GM18511 (cell line): Measurements from ENCODE around the gene PLSCR2.
"Not testable (repeated sequence)": the region's sequence is repeated elsewhere in the genome, so short reads cannot be mapped to it uniquely, and the experiment has no call there.

Experiments used
- ATAC-seq: cut with Tn5 transposase; IDR thresholded peaks from one replicate; pipeline ENCODE4 v1.9.1; 2021; ENCODE audit warnings: mild to moderate bottlenecking, moderate library complexity; ENCODE audit not compliant: unreplicated experiment

Gene PLSCR2

GRCh38 chr3:146491303-146491702 lies 21.9 kb upstream of the PLSCR2 start:
- ATAC-seq, result no peak

GRCh38 chr3:146485297-146485696 lies 15.9 kb upstream of the PLSCR2 start:
- ATAC-seq, result no peak

- ATAC-seq, result no peak
These were observed 6.9 kb upstream of the PLSCR2 start for GRCh38 chr3:146476094-146476740.

- not testable (repeated sequence) for ATAC-seq
These were observed 5.6 kb upstream of the PLSCR2 start for GRCh38 chr3:146474976-146475375.

- ATAC-seq, result no peak
These were observed 4.4 kb upstream of the PLSCR2 start for GRCh38 chr3:146473726-146474125.

- ATAC-seq, result no peak
These were observed 3.2 kb upstream of the PLSCR2 start for GRCh38 chr3:146472611-146473010.

GRCh38 chr3:146471012-146471411 lies 1.7 kb upstream of the PLSCR2 start:
- no peak for ATAC-seq

GRCh38 chr3:146470425-146470990 lies 1.1 kb upstream of the PLSCR2 start:
- no peak for ATAC-seq

GRCh38 chr3:146468671-146469149 lies 651 bp downstream of the PLSCR2 start:
- ATAC-seq, result no peak

- ATAC-seq, result no peak
These were observed 1.1 kb downstream of the PLSCR2 start for GRCh38 chr3:146468234-146468633.

- no peak for ATAC-seq
These were observed 2.8 kb downstream of the PLSCR2 start for GRCh38 chr3:146466604-146467003.

GRCh38 chr3:146465693-146466465 lies 3.5 kb downstream of the PLSCR2 start:
- no peak for ATAC-seq

- no peak for ATAC-seq
These were observed 4.6 kb downstream of the PLSCR2 start for GRCh38 chr3:146464783-146465182.

GRCh38 chr3:146464005-146464595 lies 5.3 kb downstream of the PLSCR2 start:
- ATAC-seq, result no peak

- ATAC-seq, result no peak
These were observed 14.6 kb downstream of the PLSCR2 start for GRCh38 chr3:146454796-146455195.

GRCh38 chr3:146449613-146450012 lies 19.7 kb downstream of the PLSCR2 start:
- ATAC-seq, result no peak

- ATAC-seq, result no peak
These were observed 20.3 kb downstream of the PLSCR2 start for GRCh38 chr3:146449076-146449475.

GRCh38 chr3:146446026-146446425 lies 23.3 kb downstream of the PLSCR2 start:
- no peak for ATAC-seq

GRCh38 chr3:146440310-146440709 lies 29.1 kb downstream of the PLSCR2 start:
- not testable (repeated sequence) for ATAC-seq

GRCh38 chr3:146432066-146432465 lies 37.3 kb downstream of the PLSCR2 start:
- ATAC-seq, result no peak

- ATAC-seq, result no peak
These were observed 38.1 kb downstream of the PLSCR2 start for GRCh38 chr3:146431240-146431639.

GRCh38 chr3:146425341-146425740 lies 44.0 kb downstream of the PLSCR2 start:
- ATAC-seq, result no peak
